Astrocyte of the cerebellum (primary cell): ENCODE measurements around the gene ATG2A.

Experiments used
- DNase-seq: peaks from one replicate; pipeline ENCODE4 v3.0.0-alpha.2; 2011; ENCODE audit warnings: low read depth
- H3K4me3 ChIP-seq: 2 replicates; pipeline ENCODE4 v1.5.1; 2011; ENCODE audit warnings: mild to moderate bottlenecking, low read depth, low read length, moderate library complexity
- CTCF ChIP-seq: IDR thresholded peaks from 2 replicates; pipeline ENCODE4 v1.5.1; 2012; ENCODE audit warnings: low read length, low read depth, moderate library complexity, mild to moderate bottlenecking; ENCODE audit errors: missing control alignments
- in situ Hi-C: cut with HindIII; loops from 2 replicates; pipeline ENCODE4 v1.10.0; 2017; ENCODE audit warnings: low sequenced_read_pairs

The ATG2A gene

DNA sequence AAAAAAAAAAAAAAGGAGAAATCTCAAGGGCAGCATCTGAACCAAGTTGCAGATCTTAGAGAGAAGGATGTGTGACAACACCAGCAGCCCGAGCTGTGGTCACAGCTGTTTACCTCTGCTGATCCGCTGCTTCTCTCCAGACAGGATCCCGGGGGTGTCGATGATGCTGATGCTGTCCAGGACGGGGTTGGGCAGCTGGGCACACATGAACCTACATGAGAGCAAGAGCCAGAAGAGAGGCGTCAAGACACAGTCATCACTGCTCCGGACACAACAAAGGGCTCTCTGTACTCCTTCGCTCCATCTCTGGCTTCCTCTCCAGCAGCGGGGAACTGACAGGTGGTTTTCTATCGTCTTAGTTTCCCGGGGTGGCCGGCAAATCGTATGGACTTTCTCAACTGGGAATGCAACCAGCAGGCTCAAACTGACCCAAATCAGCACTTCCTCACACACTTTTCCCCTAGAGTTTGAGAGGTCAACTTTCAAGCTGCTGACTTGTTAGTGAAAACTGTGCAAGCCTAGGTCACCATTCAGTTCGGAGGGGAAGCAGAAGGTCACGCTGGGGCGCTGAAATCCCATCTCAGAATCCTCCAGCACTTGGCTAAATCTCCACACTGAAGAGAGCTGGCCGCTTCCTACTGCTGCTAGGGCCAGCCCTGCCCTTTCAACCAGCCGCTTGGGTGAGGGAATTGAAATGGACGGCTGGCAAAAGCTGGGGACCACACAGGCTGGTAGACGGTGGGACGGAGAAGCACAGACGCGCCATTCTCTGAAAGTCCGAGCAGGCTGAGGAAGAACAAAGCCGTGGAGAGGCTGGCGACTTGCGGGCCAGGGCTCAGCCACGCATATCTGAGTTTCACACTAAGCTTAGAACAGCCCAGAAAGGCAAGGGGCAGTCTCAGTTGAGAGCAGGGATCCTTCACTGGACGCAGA lies 42.4 kb downstream of the ATG2A start:
- DNase-seq: no peak
- H3K4me3 ChIP-seq: peak overlapping the region; percentile 99

DNA sequence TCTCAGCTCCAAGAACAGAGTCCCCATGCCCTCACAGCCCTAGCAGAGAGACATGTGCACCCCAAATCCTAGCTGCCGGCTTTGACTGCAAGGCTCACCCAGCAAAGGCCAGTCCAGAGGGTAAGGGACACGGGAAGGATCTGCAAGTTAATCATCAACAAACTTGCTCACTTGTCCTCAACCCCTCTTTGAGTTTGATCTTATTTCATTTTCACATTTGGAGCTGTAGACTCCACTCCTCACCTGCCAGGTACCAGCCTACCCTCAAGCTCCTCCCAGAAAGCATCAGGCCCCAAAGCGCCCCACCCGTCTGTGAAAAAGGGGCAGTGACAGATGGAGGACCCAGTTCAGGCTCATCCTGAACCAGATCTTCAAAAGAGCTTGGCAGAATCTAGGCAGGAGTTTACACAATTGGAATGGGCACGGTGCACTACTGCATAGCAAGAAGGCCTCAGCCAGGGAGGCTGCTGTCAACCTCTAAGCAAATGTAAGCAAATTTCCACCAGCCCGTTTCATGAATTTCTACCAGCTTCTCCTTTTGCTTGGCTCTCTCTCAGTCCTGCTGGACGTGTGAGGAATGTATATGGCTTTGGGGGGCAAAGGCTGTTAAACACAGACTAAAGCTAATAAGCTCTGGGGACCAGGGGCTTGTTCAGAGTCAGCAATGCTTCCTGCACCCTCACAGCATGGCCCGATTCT lies 44.1 kb downstream of the ATG2A start:
- DNase-seq: no peak
- in situ Hi-C loops: loop anchor here (25.0 kb wide), 1 partner anchor 111 kb away; the partner anchor contains the start of gene PYGM
- no peak for TF ChIP-seq CTCF
- H3K4me3 ChIP-seq: no peak overlapping the region

More for the DNA sequence above, 42.4 kb downstream of the ATG2A start:
- no peak for TF ChIP-seq CTCF
- in situ Hi-C loops: loop anchor here (25.0 kb wide), 1 partner anchor 112 kb away; the partner anchor contains the start of gene PYGM

- in situ Hi-C loops: loop anchor here (25.0 kb wide), 1 partner anchor 109 kb away; the partner anchor contains the start of gene PYGM
- DNase-seq: no peak
- H3K4me3 ChIP-seq: no peak overlapping the region
- no peak for TF ChIP-seq CTCF
Measured at GRCh38 chr11:64871492-64871891, 45.5 kb downstream of the ATG2A start.

DNA sequence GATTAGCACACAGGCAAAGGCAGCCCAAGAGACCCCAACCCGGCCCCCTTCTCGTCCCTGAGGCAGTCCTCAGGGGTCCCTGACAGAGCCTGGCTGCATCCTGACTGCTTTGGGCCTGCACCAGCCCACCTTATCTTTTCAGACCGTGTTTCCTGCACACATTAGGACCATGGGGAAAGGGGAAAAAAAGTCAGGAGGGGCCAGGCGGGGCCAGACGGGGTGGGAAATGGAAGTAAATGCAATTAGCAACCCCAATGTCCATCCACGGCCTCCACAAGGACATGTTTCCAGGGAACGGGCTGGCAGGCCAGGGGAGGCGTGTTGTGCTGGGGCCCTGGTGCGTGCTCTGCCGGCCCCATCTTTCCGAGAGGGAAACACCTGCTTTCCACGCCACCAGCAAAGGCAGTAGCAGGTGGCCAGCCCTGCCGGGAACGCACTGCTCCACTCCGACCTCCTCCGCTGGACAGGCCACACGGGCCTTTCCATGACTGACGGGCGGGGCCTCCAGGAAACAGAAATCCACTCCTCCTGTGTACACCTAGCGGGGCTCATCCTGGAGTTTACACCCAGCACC lies 46.0 kb downstream of the ATG2A start:
- H3K4me3 ChIP-seq: peak overlapping the region; percentile 26
- DNase-seq: no peak
- in situ Hi-C loops: loop anchor here (25.0 kb wide), 1 partner anchor 109 kb away; the partner anchor contains the start of gene PYGM
- no peak for TF ChIP-seq CTCF

DNA sequence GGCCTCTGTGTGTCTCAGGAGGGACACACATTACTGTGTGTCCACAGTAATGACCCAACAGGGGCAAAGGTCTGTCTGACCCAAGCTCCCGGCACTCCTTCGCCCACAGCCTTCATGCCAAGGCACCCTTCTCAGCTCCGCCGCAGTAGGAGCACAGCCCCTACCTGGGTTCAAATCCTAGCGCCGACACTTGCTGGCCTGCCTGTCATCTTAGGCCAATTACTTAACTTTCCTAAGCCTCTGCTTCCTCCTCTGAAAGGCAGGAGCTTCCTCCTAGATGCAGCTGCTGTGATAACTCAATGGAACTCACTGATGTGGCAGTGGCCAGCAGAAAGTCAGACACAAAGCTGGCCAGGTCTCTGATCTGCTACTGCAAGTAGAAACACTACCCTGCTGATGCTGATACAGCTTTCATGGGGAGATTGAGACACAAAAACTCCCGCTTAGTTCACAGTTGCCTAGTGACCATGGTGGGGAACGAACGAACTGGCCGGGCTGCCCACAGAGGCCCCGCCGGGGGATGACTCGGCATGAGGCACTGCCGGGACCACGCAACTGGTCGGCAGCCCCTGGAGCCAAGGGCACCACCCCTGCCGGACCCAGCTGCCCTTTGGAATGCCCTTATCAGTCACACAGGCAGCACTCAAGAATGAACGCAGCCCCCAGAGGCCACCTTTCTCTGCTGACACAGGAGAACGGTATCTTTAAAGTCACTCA lies 46.7 kb downstream of the ATG2A start:
- H3K4me3 ChIP-seq: peak overlapping the region; percentile 26
- no peak for TF ChIP-seq CTCF
- no peak for DNase-seq
- in situ Hi-C loops: loop anchor here (25.0 kb wide), 1 partner anchor 108 kb away; the partner anchor contains the start of gene PYGM
